Activated naive CD4-positive, alpha-beta T cell treated with anti-CD3 and anti-CD28 coated beads for 36 hours (primary cell): Measurements from ENCODE around the gene VWA8. TPM values are rescaled to one million over a fixed set of nuclear protein-coding genes. Genes with fewer than 3 reads are reported as not detected.

Experiments used
- CTCF ChIA-PET: fragments of 350-600 bp; sonication (Branson Sonifier 250); formaldehyde crosslinking; loops from one replicate; lab custom pipeline; 2021; ENCODE audit warnings: antibody characterized with exemption; lab: Charles Lee
- DNase-seq: peaks from one replicate; pipeline ENCODE4 v3.0.0-alpha.2; 2020
- H3K27ac Mint-ChIP-seq: one replicate; pipeline ENCODE4 v1.8.0; 2021; ENCODE audit warnings: mild to moderate bottlenecking, mixed read lengths
- H3K27me3 Mint-ChIP-seq: one replicate; pipeline ENCODE4 v1.8.0; 2021; ENCODE audit warnings: low read depth, mixed read lengths
- H3K36me3 Mint-ChIP-seq: one replicate; pipeline ENCODE4 v1.8.0; 2021; ENCODE audit warnings: low read depth, mixed read lengths
- H3K4me1 Mint-ChIP-seq: one replicate; pipeline ENCODE4 v1.8.0; 2021; ENCODE audit warnings: low read depth, mixed read lengths
- H3K4me3 Mint-ChIP-seq: one replicate; pipeline ENCODE4 v1.8.0; 2021; ENCODE audit warnings: mild to moderate bottlenecking, moderate library complexity, mixed read lengths
- H3K9me3 Mint-ChIP-seq: one replicate; pipeline ENCODE4 v1.8.0; 2021; ENCODE audit warnings: mixed read lengths
- intact Hi-C: fragments of 100-400 bp; cut with micrococcal nuclease; formaldehyde crosslinking; loops from one replicate; pipeline ENCODE4 v1.15.1; 2023
- total RNA-seq, 2 experiments: library from RNA; stranded (reverse); gene quantifications; one replicate each; pipeline ENCODE4 v1.2.3, GENCODE V29; 2021

The VWA8 gene
- total RNA-seq, 2 experiments from 2014 or later: 21.2 to 21.5 TPM

DNA sequence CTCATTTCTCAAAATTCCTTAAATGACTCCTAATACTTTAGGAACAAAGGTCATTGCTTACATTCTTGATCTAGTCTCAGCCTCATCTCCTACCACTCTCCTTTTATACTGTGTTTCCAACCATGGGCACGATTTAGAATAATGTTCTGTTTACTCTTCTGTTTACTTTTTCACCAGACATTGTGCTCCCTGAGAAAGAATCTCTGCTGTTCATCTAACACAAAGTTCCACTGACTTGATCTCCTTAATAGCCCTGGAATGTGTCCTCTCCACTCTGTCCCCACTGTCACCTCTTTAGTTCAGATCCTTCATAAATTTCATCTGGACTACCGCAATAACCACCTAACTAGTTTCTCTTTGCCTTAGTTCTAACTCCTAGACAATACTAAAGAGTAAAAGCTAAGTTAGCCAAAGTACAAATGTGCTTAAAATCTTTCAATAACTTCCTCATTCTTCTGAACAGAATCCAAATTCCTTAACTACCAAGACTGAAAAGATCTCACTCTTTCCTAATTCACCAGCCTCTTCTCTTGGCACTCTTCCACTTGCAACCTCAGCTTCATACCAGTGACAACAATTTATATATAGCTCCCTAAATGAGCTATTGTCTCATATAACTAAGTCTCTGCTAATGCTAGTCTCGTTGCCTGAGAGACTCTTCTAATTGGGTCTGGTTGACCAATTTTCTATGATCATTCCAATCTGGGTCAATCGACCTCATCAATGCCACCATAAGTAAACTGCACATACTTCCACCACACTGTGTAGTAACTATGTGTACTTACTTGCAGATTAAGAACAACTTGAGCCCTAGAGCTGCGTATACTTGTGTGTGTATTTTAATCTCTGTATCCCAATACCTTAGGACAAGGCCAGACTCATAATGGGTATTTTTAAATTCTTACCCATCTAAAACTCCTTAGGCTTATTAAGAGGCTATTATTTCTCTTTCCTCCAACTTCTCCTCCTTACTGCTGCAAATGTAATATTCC, 179.9 kb downstream of the VWA8 start:
- Mint-ChIP-seq H3K27me3 (no peaks in the 10 kb centered on the region), H3K27ac (no peak overlapping the region), H3K4me1 (no peaks in the 10 kb centered on the region), H3K9me3 (no peaks in the 10 kb centered on the region), H3K4me3 (no peak overlapping the region), H3K36me3 (peaks cover 4% of the 10 kb centered on the region)
- CTCF ChIA-PET: interaction anchor here (1.4 kb wide), 1 partner anchor 16 kb away, joined by 3 read pairs; no protein-coding TSS in a partner anchor
- no peak for DNase-seq
- intact Hi-C loops: no loop called here

DNA sequence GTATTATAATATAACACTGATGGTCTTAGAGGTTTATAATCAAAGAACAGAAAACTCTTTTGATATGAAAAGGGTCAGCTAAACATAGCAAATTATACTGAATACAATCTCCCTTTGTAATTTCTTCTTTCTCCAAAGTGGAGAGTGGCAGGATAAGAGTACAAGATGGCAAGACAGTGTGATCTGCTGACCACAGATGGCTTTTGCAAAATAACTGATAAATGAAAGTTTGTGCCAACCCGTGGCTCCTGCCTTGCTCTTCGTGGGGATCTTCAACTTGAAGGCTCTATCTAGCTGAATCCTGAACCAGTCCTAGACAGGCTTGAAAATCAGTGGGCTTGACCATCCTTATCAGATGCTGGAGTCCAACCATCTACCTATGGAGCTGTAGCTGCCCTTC, 185.7 kb downstream of the VWA8 start:
- Mint-ChIP-seq H3K9me3 (no peaks in the 10 kb centered on the region), H3K4me1 (no peaks in the 10 kb centered on the region), H3K27ac (no peak overlapping the region), H3K27me3 (no peaks in the 10 kb centered on the region), H3K4me3 (no peak overlapping the region), H3K36me3 (peaks cover 7% of the 10 kb centered on the region)
- DNase-seq: no peak
- CTCF ChIA-PET: no interaction called here
- intact Hi-C loops: no loop called here

DNA sequence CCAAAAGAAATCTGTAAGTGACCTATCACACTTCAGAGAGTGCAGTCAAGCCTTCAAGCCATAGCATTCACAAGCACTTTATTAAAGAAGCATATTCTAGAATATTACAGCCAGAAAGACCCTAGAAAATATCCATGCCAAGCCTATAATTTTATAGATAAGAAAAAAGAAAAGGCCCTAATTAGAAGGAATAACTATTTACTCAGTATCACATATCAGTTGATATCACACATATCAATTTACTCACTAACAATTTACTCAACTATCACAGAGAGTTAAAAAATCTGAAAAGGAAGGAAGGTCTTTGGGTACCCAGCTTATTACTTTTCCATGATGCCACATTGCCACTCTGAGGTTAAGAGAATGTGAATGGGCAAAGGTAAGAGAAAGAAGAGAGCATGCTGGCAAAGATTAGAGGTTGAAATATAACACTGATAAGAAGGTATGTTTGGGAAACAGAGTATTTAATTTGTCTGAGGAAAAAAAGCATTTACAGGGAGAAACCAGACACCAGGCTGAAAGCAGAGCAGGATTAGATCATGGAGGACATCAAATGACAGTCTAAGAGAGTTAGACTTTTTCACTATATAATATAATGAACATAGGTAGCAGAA, 186.2 kb downstream of the VWA8 start:
- Mint-ChIP-seq H3K36me3 (peaks cover 7% of the 10 kb centered on the region), H3K4me1 (no peaks in the 10 kb centered on the region), H3K4me3 (no peak overlapping the region), H3K27me3 (no peaks in the 10 kb centered on the region), H3K27ac (no peak overlapping the region), H3K9me3 (no peaks in the 10 kb centered on the region)
- intact Hi-C loops: no loop called here
- no peak for DNase-seq
- CTCF ChIA-PET: no interaction called here

DNA sequence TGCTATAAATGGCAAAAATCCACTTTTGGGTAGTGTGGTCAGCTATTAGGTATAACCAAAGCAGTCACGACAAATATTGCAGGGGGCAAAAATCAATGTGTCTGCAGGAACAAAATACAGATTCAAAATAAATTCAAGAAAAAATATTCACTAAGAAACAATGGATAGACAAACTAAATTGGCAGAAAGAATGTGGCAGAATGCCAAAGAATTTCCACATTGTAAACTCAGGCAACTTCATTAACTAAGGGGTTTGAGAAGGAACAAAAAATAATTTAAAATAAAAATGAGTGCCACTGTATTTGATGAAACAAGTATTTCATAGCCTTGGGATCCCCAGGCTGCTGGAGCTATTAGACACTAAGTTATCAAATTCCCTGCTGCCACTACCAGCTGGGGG, 193.1 kb downstream of the VWA8 start:
- H3K4me1 Mint-ChIP-seq: peaks cover 16% of the 10 kb centered on the region
- H3K27me3 Mint-ChIP-seq: no peaks in the 10 kb centered on the region
- peaks cover 5% of the 10 kb centered on the region for H3K36me3 Mint-ChIP-seq
- H3K27ac Mint-ChIP-seq: no peak overlapping the region
- H3K9me3 Mint-ChIP-seq: no peaks in the 10 kb centered on the region
- no peak for DNase-seq
- intact Hi-C loops: no loop called here
- no peak overlapping the region for H3K4me3 Mint-ChIP-seq
- CTCF ChIA-PET: no interaction called here

DNA sequence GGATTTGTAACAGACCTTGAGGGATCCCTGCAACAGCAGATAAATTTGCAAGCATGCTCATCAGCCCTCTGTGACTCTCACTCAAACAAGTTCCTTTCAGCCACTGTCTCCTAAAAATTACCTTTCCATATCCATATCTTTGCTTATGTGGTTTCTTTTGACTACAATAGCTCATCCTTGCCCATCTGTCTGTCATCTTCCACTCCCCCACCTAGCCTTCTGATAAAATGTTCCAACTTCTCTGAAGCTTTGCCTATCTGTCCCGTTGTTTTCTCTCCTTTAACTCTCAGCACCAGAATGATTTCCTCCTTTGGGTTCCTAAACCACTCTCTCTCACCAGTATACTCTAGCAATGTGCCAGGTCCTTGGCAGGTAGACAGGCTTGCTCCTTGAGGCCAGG, 194.5 kb downstream of the VWA8 start:
- intact Hi-C loops: no loop called here
- Mint-ChIP-seq H3K4me3 (no peak overlapping the region), H3K36me3 (peaks cover 7% of the 10 kb centered on the region), H3K9me3 (no peaks in the 10 kb centered on the region), H3K27ac (no peak overlapping the region), H3K4me1 (peaks cover 16% of the 10 kb centered on the region), H3K27me3 (no peaks in the 10 kb centered on the region)
- DNase-seq: no peak
- CTCF ChIA-PET: no interaction called here

DNA sequence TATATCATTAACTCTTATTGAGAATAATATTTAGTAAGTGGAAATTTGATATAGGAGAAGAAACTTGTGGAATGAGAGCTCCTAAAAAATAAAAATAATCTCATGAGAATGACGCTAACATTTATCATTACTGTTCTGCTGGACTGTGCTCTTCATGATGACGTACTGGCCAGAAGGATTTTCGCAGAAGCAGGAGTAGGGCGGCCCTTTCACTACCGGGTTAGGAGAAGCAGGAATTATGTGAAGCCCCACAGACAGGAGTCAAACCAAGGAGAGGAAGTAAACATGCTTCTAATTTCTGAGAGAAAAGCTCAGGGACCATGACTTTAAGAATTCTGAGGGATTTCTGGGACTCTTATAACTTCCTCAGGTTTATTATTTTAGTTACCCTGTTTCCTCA, 195.1 kb downstream of the VWA8 start:
- Mint-ChIP-seq H3K36me3 (peaks cover 11% of the 10 kb centered on the region), H3K27ac (no peak overlapping the region), H3K4me3 (no peak overlapping the region), H3K27me3 (no peaks in the 10 kb centered on the region), H3K9me3 (no peaks in the 10 kb centered on the region), H3K4me1 (peaks cover 16% of the 10 kb centered on the region)
- no peak for DNase-seq
- CTCF ChIA-PET: interaction anchor here (1.1 kb wide), 1 partner anchor 16 kb away, joined by 3 read pairs; no protein-coding TSS in a partner anchor
- intact Hi-C loops: no loop called here

DNA sequence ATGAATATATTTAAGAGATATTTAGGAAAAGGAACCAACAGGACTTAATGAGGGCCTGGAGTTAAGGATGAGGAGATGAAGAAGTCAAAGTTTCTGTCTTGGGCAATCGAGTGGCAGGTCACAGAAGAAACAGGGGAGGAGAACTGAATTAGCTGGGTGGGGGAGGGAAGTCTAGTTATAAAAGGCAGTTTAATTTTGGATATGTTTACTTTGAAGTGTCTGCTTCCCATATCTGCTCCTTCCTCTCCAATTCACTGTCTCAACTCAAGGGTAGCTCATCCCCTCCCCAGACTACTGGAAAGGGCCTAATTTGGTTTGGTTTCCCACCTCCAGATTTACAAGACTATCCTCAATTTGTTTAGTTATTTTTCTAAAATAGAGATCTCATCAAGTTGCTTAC, 195.9 kb downstream of the VWA8 start:
- CTCF ChIA-PET: interaction anchor here (0.5 to 1.1 kb wide), 2 partner anchors 17 to 19 kb away, joined by 3 read pairs; no protein-coding TSS in a partner anchor

DNA sequence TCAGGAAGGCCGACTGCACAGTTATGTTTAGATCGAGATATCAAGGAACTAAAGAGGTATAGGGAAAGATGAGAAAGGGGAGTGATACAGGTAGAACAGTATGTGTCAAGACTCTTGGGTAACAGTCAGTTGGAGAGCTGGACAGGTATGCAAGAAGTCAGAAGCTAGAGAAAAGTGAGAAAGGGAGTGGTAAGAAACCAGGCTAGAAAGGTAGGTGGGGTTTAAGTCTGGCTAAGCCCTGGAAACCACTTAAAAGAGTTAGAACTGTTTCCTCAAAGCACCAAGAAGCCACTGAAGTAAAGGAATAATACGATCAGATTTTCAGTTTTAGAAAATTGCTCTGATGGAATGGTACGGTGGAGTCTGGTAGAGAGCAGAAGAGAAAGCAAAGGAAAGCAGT, 196.4 kb downstream of the VWA8 start:
- peaks cover 16% of the 10 kb centered on the region for H3K4me1 Mint-ChIP-seq
- no peak for DNase-seq
- H3K36me3 Mint-ChIP-seq: peaks cover 17% of the 10 kb centered on the region
- CTCF ChIA-PET: interaction anchor here (0.5 to 1.1 kb wide), 2 partner anchors 18 to 20 kb away, joined by 3 read pairs; no protein-coding TSS in a partner anchor
- H3K27ac Mint-ChIP-seq: no peak overlapping the region
- H3K27me3 Mint-ChIP-seq: no peaks in the 10 kb centered on the region
- intact Hi-C loops: no loop called here
- H3K4me3 Mint-ChIP-seq: no peak overlapping the region
- no peaks in the 10 kb centered on the region for H3K9me3 Mint-ChIP-seq

More for the DNA sequence above, 195.9 kb downstream of the VWA8 start:
- peaks cover 16% of the 10 kb centered on the region for H3K4me1 Mint-ChIP-seq
- no peak for DNase-seq
- no peak overlapping the region for H3K27ac Mint-ChIP-seq
- intact Hi-C loops: no loop called here
- no peaks in the 10 kb centered on the region for H3K27me3 Mint-ChIP-seq
- H3K4me3 Mint-ChIP-seq: no peak overlapping the region
- peaks cover 15% of the 10 kb centered on the region for H3K36me3 Mint-ChIP-seq
- no peaks in the 10 kb centered on the region for H3K9me3 Mint-ChIP-seq

DNA sequence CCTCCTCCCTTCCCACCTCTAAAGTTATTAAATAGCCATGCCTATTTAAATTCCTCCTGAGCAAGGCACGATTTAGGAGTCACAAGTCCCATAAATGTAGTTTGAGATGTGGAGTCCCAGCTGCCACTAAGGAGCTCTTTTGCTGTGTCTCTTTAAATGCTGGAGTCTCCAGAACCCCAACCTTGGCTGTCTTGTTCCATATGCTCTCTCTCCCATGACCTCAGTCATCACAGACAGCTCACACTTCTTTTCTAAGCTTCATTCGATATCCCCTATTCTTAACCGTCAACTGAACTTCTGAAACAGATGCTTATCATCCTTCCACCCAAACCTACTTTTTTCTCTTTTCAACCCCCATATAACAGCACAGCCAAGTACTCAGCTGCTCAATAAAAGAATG, 197.1 kb downstream of the VWA8 start:
- CTCF ChIA-PET: no interaction called here
- Mint-ChIP-seq H3K9me3 (no peaks in the 10 kb centered on the region), H3K27ac (no peak overlapping the region), H3K27me3 (no peaks in the 10 kb centered on the region), H3K36me3 (peaks cover 23% of the 10 kb centered on the region), H3K4me3 (no peak overlapping the region), H3K4me1 (peaks cover 16% of the 10 kb centered on the region)
- DNase-seq: no peak
- intact Hi-C loops: no loop called here

DNA sequence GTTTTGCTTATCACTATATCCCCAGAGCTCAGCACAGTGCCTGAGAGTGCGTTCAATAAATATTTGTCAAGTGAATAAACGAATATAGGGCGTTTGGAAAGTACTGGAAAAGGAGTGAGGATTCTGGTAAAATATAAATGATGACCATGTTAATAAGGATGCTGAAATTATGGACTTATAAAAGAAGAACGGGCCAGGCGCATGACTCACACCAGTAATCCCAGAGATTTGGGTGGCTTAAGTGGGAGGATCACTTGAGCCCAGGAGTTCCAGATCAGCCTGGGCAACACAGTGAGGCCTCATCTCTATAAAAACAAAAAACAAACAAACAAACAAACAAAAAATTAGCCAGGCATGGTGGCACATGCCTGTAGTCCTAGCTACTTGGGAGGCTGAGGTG, 198.1 kb downstream of the VWA8 start:
- Mint-ChIP-seq H3K4me1 (peaks cover 16% of the 10 kb centered on the region), H3K36me3 (peaks cover 25% of the 10 kb centered on the region), H3K9me3 (no peaks in the 10 kb centered on the region), H3K4me3 (no peak overlapping the region), H3K27ac (no peak overlapping the region), H3K27me3 (no peaks in the 10 kb centered on the region)
- no peak for DNase-seq
- intact Hi-C loops: no loop called here
- CTCF ChIA-PET: no interaction called here

DNA sequence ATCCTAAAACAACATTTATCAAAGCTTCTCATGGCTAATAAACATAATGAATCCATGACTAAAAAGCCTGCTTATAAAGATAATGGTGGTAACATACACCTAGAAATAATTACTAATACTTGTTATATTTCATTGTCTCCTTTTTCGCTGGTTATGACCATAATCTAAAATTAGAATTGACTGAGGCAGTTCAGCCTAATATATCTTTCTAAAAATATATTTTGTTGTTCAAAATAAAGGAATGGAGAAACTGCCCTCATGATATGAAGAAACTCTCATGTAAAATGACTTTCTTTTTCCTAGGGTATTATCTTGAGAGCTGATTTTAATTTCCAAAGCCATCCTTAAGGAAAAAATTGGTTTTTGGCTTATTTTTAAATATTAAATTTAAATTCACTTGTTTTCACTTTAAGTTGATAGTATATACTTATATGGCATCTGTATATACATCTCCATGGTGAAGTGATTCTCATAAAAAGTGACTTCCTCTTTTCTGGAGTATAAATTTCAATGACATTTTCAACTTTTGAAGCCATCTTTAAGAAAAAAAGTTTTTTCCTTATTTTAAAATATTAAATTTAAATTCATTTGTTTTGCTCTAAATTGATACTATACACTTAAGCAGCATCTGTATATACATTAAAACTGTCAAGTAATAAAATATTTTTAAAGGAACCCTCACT, 204.6 kb downstream of the VWA8 start:
- Mint-ChIP-seq H3K27ac (no peak overlapping the region), H3K4me3 (no peak overlapping the region), H3K9me3 (no peaks in the 10 kb centered on the region), H3K27me3 (no peaks in the 10 kb centered on the region), H3K4me1 (no peaks in the 10 kb centered on the region), H3K36me3 (peaks cover 41% of the 10 kb centered on the region)
- no peak for DNase-seq
- CTCF ChIA-PET: interaction anchor here (1.1 kb wide), 1 partner anchor 77 kb away, joined by 3 read pairs; no protein-coding TSS in a partner anchor
- intact Hi-C loops: no loop called here

DNA sequence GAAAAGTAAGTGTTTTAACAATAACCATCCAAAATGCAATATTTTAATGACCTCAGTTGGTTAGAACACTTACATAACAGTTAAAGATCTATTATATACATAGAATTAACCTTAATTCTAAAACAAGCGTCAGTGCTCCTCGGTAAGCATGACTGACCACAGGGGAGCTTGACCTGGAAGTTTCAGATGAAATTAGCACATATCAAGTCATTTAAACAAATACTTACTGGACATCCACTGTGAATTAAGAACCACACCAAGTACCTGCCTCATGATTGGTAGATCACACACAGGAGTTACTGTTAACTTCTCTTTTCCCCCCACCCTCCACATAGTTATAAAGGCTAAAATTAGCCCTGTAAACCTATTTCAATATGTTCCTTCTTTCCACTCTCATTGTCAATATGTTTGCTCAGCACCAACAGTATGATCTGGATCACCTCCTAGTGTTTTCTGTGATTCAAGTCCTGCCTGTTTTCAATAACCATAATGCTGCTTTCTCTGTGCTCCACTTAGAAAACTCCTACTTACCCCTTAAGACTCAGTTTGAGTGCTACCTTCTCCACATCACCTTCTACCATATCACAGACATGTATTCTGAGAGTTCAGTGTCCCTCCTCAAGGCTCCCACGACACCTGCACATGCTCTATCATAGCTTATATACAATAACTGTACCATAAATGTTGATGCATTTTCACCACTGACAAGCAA, 209.0 kb downstream of the VWA8 start:
- CTCF ChIA-PET: no interaction called here
- no peaks in the 10 kb centered on the region for H3K27me3 Mint-ChIP-seq
- H3K4me3 Mint-ChIP-seq: no peak overlapping the region
- intact Hi-C loops: no loop called here
- no peak for DNase-seq
- H3K9me3 Mint-ChIP-seq: peaks cover 6% of the 10 kb centered on the region
- no peak overlapping the region for H3K27ac Mint-ChIP-seq
- peaks cover 51% of the 10 kb centered on the region for H3K36me3 Mint-ChIP-seq
- H3K4me1 Mint-ChIP-seq: no peaks in the 10 kb centered on the region
